Measurements from ENCODE around the gene CLDN9.

The CLDN9 gene

DNA sequence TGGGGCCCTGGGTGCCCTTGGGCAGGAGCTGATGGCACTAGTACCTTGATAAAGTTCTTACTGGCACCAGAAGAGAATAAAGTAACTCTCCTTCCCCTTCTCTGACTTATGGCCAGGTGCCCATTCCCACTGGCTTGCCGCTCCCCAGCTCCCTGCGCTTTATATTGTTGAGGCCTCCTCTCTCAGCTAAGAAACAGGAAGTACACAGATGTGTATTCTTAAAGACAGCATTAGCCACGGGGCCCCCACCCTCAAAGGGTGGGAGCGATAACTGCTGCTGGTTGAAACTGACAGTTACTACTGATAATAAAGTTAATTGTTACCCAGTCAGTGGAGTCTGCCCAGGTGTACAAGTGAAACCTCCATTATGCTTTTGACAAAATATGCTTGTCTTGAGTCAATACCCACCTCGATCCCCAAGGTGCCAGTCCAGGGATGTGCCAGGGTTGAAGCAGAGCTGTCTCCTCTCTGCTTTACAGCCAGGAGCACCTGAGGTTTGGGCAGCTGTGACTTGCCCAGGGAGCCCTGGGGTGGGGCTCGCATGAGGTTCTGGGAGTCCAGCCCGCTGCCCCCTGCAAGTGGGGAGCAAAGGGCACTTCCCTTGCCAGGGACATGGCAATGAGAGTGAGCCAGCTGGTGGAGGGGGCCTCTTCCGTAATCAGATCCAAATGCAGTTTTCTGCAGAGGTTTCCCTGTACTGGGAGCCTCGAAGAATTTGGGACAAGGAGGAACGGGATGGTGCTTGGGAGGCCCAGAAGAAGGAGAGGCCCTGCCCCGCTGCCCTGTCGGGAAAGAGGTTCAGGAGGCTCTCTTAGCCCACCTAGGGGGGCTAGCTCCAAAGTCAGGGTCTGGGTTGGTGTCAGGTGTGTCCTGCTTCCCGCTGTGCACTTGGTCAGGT, 5.4 kb upstream of the CLDN9 start:
- H3K36me3 ChIP-seq: peaks cover 5% of the 10 kb centered on the region
- TF ChIP-seq, protein P1, sequence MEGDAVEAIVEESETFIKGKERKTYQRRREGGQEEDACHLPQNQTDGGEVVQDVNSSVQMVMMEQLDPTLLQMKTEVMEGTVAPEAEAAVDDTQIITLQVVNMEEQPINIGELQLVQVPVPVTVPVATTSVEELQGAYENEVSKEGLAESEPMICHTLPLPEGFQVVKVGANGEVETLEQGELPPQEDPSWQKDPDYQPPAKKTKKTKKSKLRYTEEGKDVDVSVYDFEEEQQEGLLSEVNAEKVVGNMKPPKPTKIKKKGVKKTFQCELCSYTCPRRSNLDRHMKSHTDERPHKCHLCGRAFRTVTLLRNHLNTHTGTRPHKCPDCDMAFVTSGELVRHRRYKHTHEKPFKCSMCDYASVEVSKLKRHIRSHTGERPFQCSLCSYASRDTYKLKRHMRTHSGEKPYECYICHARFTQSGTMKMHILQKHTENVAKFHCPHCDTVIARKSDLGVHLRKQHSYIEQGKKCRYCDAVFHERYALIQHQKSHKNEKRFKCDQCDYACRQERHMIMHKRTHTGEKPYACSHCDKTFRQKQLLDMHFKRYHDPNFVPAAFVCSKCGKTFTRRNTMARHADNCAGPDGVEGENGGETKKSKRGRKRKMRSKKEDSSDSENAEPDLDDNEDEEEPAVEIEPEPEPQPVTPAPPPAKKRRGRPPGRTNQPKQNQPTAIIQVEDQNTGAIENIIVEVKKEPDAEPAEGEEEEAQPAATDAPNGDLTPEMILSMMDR (IDR thresholded peaks at IDR 0.05): no peak
- peak overlapping the region; percentile 98 for H3K27ac ChIP-seq
- no peaks in the 10 kb centered on the region for H3K9me3 ChIP-seq
- H3K4me3 ChIP-seq (ENCODE audit: low read depth in 1 of 2, low read length in 1 of 2): peak overlapping the region; percentile 66 to 74
- no peaks in the 10 kb centered on the region for H3K27me3 ChIP-seq
- peaks cover 69 to 72% of the 10 kb centered on the region in 2 experiments for H3K4me1 ChIP-seq (ENCODE audit: control insufficient read depth in 1 of 2, insufficient read depth in 1 of 2, low read depth in 1 of 2, low read length in 1 of 2)

- peaks cover 4% of the 10 kb centered on the region for H3K36me3 ChIP-seq
Measured at GRCh38 chr16:3007957-3008689, 4.6 kb upstream of the CLDN9 start.

DNA sequence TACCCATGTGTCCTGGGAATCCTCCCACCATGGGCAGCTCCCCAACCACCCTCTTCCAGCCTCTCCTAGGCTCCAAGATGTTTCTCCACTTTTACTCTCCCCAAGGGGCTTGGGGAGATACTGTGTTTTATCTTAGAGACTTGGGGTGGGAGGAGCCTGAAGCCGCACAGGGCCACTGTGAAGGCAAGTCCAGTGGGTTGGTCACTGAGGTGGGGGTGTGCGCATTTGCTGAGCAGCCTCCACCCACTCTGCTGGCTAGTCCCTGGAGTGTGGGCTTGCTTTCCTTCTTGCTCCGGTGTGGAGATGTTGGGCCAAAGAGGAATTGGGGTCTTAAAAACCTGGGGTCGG, 4.1 kb upstream of the CLDN9 start:
- Histone ChIP-seq H3K27me3 (no peaks in the 10 kb centered on the region), H3K36me3 (peaks cover 9% of the 10 kb centered on the region), H3K4me3 (ENCODE audit: low read depth in 1 of 2, low read length in 1 of 2) (peak overlapping the region; percentile 66 to 74), H3K9me3 (no peaks in the 10 kb centered on the region), H3K4me1 (ENCODE audit: control insufficient read depth in 1 of 2, insufficient read depth in 1 of 2, low read depth in 1 of 2, low read length in 1 of 2) (peaks cover 68 to 74% of the 10 kb centered on the region in 2 experiments), H3K27ac (peak overlapping the region; percentile 98)
- TF ChIP-seq, protein P1 (IDR thresholded peaks at IDR 0.05): no peak

More at GRCh38 chr16:3007957-3008689, 4.6 kb upstream of the CLDN9 start:
- peak overlapping the region; percentile 66 to 74 for H3K4me3 ChIP-seq (ENCODE audit: low read depth in 1 of 2, low read length in 1 of 2)
- TF ChIP-seq, protein P1 (IDR thresholded peaks at IDR 0.05): peak; percentile 37
- no peaks in the 10 kb centered on the region for H3K9me3 ChIP-seq
- H3K4me1 ChIP-seq (ENCODE audit: control insufficient read depth in 1 of 2, insufficient read depth in 1 of 2, low read depth in 1 of 2, low read length in 1 of 2): peaks cover 74 to 76% of the 10 kb centered on the region in 2 experiments
- no peaks in the 10 kb centered on the region for H3K27me3 ChIP-seq
- H3K27ac ChIP-seq: peak overlapping the region; percentile 98

DNA sequence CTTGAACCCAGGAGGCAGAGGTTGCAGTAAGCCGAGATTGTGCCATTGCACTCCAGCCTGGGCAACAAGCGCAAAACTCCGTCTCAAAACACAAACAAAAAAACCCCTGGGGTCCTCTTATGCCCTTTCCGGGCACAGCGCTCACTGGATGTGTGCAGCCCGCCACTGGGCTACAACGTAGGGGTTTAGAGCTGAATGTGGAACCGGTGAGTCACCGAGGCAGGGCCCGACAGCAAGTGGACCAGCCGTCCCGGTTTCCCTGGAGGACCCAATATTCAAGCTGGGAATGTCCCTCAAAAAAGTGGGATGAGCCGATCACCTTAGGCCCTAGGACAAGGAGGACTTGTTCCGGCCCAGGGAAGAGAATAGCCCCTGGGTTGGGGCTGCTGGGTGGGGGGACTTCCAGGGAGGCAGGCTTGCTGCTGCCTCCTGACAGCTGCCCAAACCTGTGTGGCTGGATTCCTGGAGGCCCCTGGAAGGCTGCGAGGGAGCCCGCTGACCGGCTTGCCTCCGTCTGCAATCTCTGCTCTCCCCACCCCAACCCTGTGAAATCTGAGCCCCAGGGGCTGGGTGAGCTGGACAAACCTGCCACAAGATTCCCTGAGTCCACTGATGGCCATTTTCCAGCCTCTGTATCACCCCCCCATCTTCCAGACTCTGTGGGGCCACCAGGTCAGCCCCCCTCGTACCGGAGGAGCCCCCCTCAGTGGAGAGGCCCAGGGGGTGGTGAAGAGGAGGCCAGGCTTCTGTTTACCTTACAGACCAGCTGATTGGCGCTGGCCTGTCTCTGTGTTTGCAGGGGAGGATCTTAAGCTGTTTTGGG, 2.9 kb upstream of the CLDN9 start:
- Histone ChIP-seq H3K4me1 (ENCODE audit: control insufficient read depth in 1 of 2, insufficient read depth in 1 of 2, low read depth in 1 of 2, low read length in 1 of 2) (peaks cover 68 to 73% of the 10 kb centered on the region in 2 experiments), H3K27me3 (no peaks in the 10 kb centered on the region), H3K36me3 (peaks cover 14% of the 10 kb centered on the region), H3K27ac (peak overlapping the region; percentile 98), H3K4me3 (ENCODE audit: low read depth in 1 of 2, low read length in 1 of 2) (peak overlapping the region in 1 of 2 experiments; percentile 74), H3K9me3 (no peaks in the 10 kb centered on the region)
- TF ChIP-seq, protein P1 (IDR thresholded peaks at IDR 0.05): no peak

DNA sequence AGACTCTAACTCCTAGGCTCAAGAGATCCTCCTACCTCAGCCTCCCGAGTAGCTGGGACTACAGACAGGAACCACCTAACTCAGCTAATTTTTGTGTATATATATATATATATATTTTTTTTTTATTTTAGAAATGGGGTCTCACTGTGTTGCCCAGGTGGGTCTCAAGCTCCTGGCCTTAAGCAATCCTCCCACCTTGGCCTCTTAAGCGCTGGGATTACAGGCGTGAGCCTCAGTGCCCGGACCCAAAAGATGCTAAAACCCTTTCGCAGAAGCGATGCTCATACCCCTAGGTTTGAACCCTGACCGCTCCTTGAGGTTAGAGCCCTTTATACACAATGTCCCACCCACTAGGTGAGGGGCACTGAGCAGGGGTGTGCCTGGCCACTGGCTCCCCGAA, 2.2 kb upstream of the CLDN9 start:
- TF ChIP-seq, protein P1 (IDR thresholded peaks at IDR 0.05): no peak
- H3K4me3 ChIP-seq (ENCODE audit: low read depth in 1 of 2, low read length in 1 of 2): no peak overlapping the region
- no peaks in the 10 kb centered on the region for H3K9me3 ChIP-seq

More for the DNA sequence above, 2.2 kb upstream of the CLDN9 start:
- H3K4me1 ChIP-seq (ENCODE audit: control insufficient read depth in 1 of 2, insufficient read depth in 1 of 2, low read depth in 1 of 2, low read length in 1 of 2): peaks cover 65% of the 10 kb centered on the region in 2 experiments
- H3K27ac ChIP-seq: peak overlapping the region; percentile 98
- no peaks in the 10 kb centered on the region for H3K27me3 ChIP-seq
- H3K36me3 ChIP-seq: peaks cover 17% of the 10 kb centered on the region

Measured in neutrophil (primary cell).